PC-9 (cell line): ENCODE data around the gene CFAP74.

ENCODE experiments used
- CTCF ChIP-seq: fragments of 200-600 bp; sonication (generic); conservative IDR thresholded peaks from 2 replicates; pipeline ENCODE4 v1.6.1; 2017; ENCODE audit warnings: mixed run types, antibody characterized with exemption, mild to moderate bottlenecking, moderate library complexity
- EZH2 ChIP-seq: fragments of 200-600 bp; sonication (generic); IDR thresholded peaks from 2 replicates; pipeline ENCODE4 v1.8.0; 2017; ENCODE audit warnings: antibody characterized with exemption, low read depth

- TF ChIP-seq CTCF (no peak), EZH2 (no peak)
These were observed 86.7 kb downstream of the CFAP74 start for GRCh38 chr1:1916851-1917251.
